ENCODE results near the gene RBM7. TPM values are rescaled to one million over a fixed set of nuclear protein-coding genes. Genes with fewer than 3 reads are reported as not detected.
A peak's percentile ranks its signal among the peaks of the same experiment; 100 is the strongest.

RBM7 gene
- polyA plus RNA-seq, 1 donor from 2014 or later = 36.2 TPM

DNA sequence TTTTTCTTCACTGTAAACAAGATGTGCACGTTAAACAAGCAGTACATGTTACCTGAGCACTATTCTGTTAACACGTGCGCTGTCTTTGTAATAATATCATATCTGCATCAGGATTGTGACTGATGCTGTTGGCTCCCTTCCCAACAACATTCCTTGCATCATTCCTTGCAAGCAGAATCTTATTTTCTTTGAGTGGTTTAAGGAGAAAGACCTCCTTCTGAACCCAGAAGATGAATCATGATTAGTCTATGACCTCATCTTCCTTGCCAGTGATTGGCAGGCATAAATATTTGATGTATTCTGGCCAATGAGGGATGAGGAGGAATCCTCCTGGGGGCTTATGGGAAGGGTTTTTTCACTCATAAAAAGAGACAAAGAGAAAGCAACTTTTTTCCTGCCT, 46.4 kb upstream of the RBM7 start:
- Histone ChIP-seq H3K9ac (ENCODE audit: low read length) (peak overlapping the region; percentile 58), H3K36me3 (ENCODE audit: insufficient read depth, low read length) (no peaks in the 10 kb centered on the region), H3F3A (ENCODE audit: insufficient read depth, low read length, poor library complexity, severe bottlenecking) (no peaks in the 10 kb centered on the region), H3K9me3 (ENCODE audit: low read length) (no peaks in the 10 kb centered on the region), H3K9me2 (ENCODE audit: insufficient read depth, low read length) (no peaks in the 10 kb centered on the region), H4K20me1 (ENCODE audit: insufficient read depth) (no peaks in the 10 kb centered on the region), H3K79me2 (replicated peaks; ENCODE audit: insufficient read depth, low read length) (no peaks in the 10 kb centered on the region), H3K4me2 (ENCODE audit: low read length) (peak overlapping the region; percentile 40), H2AFZ (ENCODE audit: low read depth, low read length) (no peak overlapping the region), H3K27ac (ENCODE audit: low read length) (peak overlapping the region; percentile 91), H3K4me3 (ENCODE audit: low read length) (peak overlapping the region; percentile 53), H3K27me3 (ENCODE audit: insufficient read depth, low read depth, low read length) (no peaks in the 10 kb centered on the region)
- no peak for TF ChIP-seq EZH2 (IDR thresholded peaks at IDR 0.05; ENCODE audit: borderline replicate concordance, insufficient read depth, low read length, poor library complexity, severe bottlenecking)
- TF ChIP-seq EP300 (conservative IDR thresholded peaks at IDR 0.05; ENCODE audit: poor library complexity, severe bottlenecking) = peak; percentile 69
- TF ChIP-seq, protein P1, sequence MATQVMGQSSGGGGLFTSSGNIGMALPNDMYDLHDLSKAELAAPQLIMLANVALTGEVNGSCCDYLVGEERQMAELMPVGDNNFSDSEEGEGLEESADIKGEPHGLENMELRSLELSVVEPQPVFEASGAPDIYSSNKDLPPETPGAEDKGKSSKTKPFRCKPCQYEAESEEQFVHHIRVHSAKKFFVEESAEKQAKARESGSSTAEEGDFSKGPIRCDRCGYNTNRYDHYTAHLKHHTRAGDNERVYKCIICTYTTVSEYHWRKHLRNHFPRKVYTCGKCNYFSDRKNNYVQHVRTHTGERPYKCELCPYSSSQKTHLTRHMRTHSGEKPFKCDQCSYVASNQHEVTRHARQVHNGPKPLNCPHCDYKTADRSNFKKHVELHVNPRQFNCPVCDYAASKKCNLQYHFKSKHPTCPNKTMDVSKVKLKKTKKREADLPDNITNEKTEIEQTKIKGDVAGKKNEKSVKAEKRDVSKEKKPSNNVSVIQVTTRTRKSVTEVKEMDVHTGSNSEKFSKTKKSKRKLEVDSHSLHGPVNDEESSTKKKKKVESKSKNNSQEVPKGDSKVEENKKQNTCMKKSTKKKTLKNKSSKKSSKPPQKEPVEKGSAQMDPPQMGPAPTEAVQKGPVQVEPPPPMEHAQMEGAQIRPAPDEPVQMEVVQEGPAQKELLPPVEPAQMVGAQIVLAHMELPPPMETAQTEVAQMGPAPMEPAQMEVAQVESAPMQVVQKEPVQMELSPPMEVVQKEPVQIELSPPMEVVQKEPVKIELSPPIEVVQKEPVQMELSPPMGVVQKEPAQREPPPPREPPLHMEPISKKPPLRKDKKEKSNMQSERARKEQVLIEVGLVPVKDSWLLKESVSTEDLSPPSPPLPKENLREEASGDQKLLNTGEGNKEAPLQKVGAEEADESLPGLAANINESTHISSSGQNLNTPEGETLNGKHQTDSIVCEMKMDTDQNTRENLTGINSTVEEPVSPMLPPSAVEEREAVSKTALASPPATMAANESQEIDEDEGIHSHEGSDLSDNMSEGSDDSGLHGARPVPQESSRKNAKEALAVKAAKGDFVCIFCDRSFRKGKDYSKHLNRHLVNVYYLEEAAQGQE (IDR thresholded peaks at IDR 0.05; ENCODE audit: borderline replicate concordance) = peak; percentile 100
- TF ChIP-seq TAF1 (IDR thresholded peaks at IDR 0.05; ENCODE audit: low read depth) = no peak
- peak; percentile 95 for TF ChIP-seq POLR2AphosphoS5 (IDR thresholded peaks at IDR 0.05)
- TF ChIP-seq SMC3 (conservative IDR thresholded peaks at IDR 0.05; ENCODE audit: poor library complexity) = peak; percentile 38

DNA sequence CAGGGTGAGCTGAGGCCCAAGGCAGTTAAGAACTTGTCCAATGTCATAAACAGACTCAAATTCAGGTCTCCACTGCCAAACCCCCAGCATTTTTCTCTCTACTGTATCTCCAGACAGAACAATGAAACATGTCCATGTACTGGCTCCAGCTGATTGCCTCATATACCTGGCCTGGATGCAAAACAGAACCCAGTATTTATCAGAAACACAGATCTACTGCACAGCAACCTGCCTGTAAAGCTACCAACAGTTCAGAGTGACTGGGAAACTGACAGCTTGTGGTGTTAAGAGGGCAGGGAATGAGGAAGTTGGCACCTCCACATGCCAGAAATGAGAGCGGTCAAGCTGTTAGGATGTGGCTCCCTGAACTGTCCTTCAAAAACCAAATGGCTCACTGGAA, 41.8 kb upstream of the RBM7 start:
- no peaks in the 10 kb centered on the region for H3K27me3 ChIP-seq (ENCODE audit: insufficient read depth, low read depth, low read length)
- H3K79me2 ChIP-seq (replicated peaks; ENCODE audit: insufficient read depth, low read length) = no peaks in the 10 kb centered on the region
- no peaks in the 10 kb centered on the region for H3K9me2 ChIP-seq (ENCODE audit: insufficient read depth, low read length)
- no peak overlapping the region for H2AFZ ChIP-seq (ENCODE audit: low read depth, low read length)
- no peaks in the 10 kb centered on the region for H4K20me1 ChIP-seq (ENCODE audit: insufficient read depth)
- TF ChIP-seq, protein P2, sequence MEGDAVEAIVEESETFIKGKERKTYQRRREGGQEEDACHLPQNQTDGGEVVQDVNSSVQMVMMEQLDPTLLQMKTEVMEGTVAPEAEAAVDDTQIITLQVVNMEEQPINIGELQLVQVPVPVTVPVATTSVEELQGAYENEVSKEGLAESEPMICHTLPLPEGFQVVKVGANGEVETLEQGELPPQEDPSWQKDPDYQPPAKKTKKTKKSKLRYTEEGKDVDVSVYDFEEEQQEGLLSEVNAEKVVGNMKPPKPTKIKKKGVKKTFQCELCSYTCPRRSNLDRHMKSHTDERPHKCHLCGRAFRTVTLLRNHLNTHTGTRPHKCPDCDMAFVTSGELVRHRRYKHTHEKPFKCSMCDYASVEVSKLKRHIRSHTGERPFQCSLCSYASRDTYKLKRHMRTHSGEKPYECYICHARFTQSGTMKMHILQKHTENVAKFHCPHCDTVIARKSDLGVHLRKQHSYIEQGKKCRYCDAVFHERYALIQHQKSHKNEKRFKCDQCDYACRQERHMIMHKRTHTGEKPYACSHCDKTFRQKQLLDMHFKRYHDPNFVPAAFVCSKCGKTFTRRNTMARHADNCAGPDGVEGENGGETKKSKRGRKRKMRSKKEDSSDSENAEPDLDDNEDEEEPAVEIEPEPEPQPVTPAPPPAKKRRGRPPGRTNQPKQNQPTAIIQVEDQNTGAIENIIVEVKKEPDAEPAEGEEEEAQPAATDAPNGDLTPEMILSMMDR (IDR thresholded peaks at IDR 0.05; ENCODE audit: poor library complexity, severe bottlenecking) = no peak
- TF ChIP-seq POLR2AphosphoS5 (IDR thresholded peaks at IDR 0.05) = no peak
- no peak for TF ChIP-seq RAD21 (conservative IDR thresholded peaks at IDR 0.05)
- TF ChIP-seq MXI1 (conservative IDR thresholded peaks at IDR 0.05; ENCODE audit: poor library complexity, severe bottlenecking) = no peak
- TF ChIP-seq, protein P1 (IDR thresholded peaks at IDR 0.05; ENCODE audit: borderline replicate concordance) = no peak
- TF ChIP-seq EZH2 (IDR thresholded peaks at IDR 0.05; ENCODE audit: borderline replicate concordance, insufficient read depth, low read length, poor library complexity, severe bottlenecking) = no peak
- no peak for TF ChIP-seq TAF1 (IDR thresholded peaks at IDR 0.05; ENCODE audit: low read depth)
- no peak for TF ChIP-seq EP300 (conservative IDR thresholded peaks at IDR 0.05; ENCODE audit: poor library complexity, severe bottlenecking)
- no peak for TF ChIP-seq SMC3 (conservative IDR thresholded peaks at IDR 0.05; ENCODE audit: poor library complexity)
- no peak overlapping the region for H3K9ac ChIP-seq (ENCODE audit: low read length)
- H3K9me3 ChIP-seq (ENCODE audit: low read length) = no peaks in the 10 kb centered on the region
- H3K4me2 ChIP-seq (ENCODE audit: low read length) = no peak overlapping the region
- no peaks in the 10 kb centered on the region for H3K36me3 ChIP-seq (ENCODE audit: insufficient read depth, low read length)
- H3K27ac ChIP-seq (ENCODE audit: low read length) = no peak overlapping the region
- no peaks in the 10 kb centered on the region for H3F3A ChIP-seq (ENCODE audit: insufficient read depth, low read length, poor library complexity, severe bottlenecking)
- H3K4me3 ChIP-seq (ENCODE audit: low read length) = no peak overlapping the region

All from neural cell (in vitro differentiated cells).